Raji (cell line): Measurements from ENCODE around the gene AKIP1.

Experiments used
- POLR2A ChIP-seq: IDR thresholded peaks from 2 replicates; pipeline ENCODE4 v1.6.1; 2011; ENCODE audit warnings: low read depth, low read length, control low read depth; ENCODE audit not compliant: insufficient read depth

The AKIP1 gene

GRCh38 chr11:8911029-8911823, at the start of gene AKIP1:
AKIP1 (plus strand) TSS chr11:8911189; CDS start chr11:8911450, 261 bp downstream.
- peak; percentile 72 for TF ChIP-seq POLR2A

- no peak for TF ChIP-seq POLR2A
Observed at GRCh38 chr11:8863838-8864237, 47.2 kb upstream of the AKIP1 start.

GRCh38 chr11:8865304-8865703, 45.7 kb upstream of the AKIP1 start:
- no peak for TF ChIP-seq POLR2A

GRCh38 chr11:8867035-8867434, 44.0 kb upstream of the AKIP1 start:
- TF ChIP-seq POLR2A, result no peak

- no peak for TF ChIP-seq POLR2A
Observed at GRCh38 chr11:8867931-8868631, 42.9 kb upstream of the AKIP1 start.

- TF ChIP-seq POLR2A, result no peak
Observed at GRCh38 chr11:8870411-8871170, 40.4 kb upstream of the AKIP1 start.

GRCh38 chr11:8871171-8871775, 39.7 kb upstream of the AKIP1 start:
- no peak for TF ChIP-seq POLR2A

- no peak for TF ChIP-seq POLR2A
Observed at GRCh38 chr11:8871962-8872361, 39.0 kb upstream of the AKIP1 start.

GRCh38 chr11:8873741-8874405, 37.1 kb upstream of the AKIP1 start:
- TF ChIP-seq POLR2A, result no peak

- no peak for TF ChIP-seq POLR2A
Observed at GRCh38 chr11:8878771-8879170, 32.2 kb upstream of the AKIP1 start.

- no peak for TF ChIP-seq POLR2A
Observed at GRCh38 chr11:8886322-8886721, 24.7 kb upstream of the AKIP1 start.

GRCh38 chr11:8899119-8899753, 11.8 kb upstream of the AKIP1 start:
- TF ChIP-seq POLR2A, result no peak

- no peak for TF ChIP-seq POLR2A
Observed at GRCh38 chr11:8905528-8906165, 5.3 kb upstream of the AKIP1 start.

GRCh38 chr11:8907116-8907515, 3.9 kb upstream of the AKIP1 start:
- no peak for TF ChIP-seq POLR2A
